Fibroblast of lung (primary cell): ENCODE results near the gene MYOZ1. TPM values are rescaled to one million over a fixed set of nuclear protein-coding genes. Genes with fewer than 3 reads are reported as not detected.

Experiments
- DNase-seq, 2 donors: peaks; one replicate each; pipeline versions ENCODE4 v3.0.0 to v3.0.0-alpha.2; 2010; ENCODE audit warnings: low read depth in 2 of 2
- H2AFZ ChIP-seq: 2 replicates; pipeline ENCODE4 v1.5.1; 2012; ENCODE audit warnings: low read length, control low read depth, inconsistent platforms
- H3K27ac ChIP-seq: 2 replicates; pipeline ENCODE4 v1.5.1; 2011; ENCODE audit warnings: low read length, control low read depth; ENCODE audit not compliant: insufficient read depth
- H3K27me3 ChIP-seq: 2 replicates; pipeline ENCODE4 v1.5.1; 2011; ENCODE audit warnings: mild to moderate bottlenecking, low read length; ENCODE audit not compliant: control insufficient read depth, insufficient read depth
- H3K36me3 ChIP-seq: 2 replicates; pipeline ENCODE4 v1.5.1; 2011; ENCODE audit warnings: low read length; ENCODE audit not compliant: control insufficient read depth, insufficient read depth
- H3K4me1 ChIP-seq: 2 replicates; pipeline ENCODE4 v1.5.1; 2011; ENCODE audit warnings: low read length; ENCODE audit not compliant: control insufficient read depth, insufficient read depth; ENCODE audit errors: extremely low read depth
- H3K4me2 ChIP-seq: 2 replicates; pipeline ENCODE4 v1.5.1; 2011; ENCODE audit warnings: low read length, control low read depth; ENCODE audit not compliant: insufficient read depth; ENCODE audit errors: extremely low read depth
- H3K4me3 ChIP-seq, 4 experiments: fragments of 200-600 bp in 1 of 4; sonication (generic) in 1 of 4; replicated peaks in 1 of 4; 2 replicates each; pipeline ENCODE4 v1.5.1; 2011 to 2016; ENCODE audit warnings: low read length in 4 of 4, low read depth in 3 of 4, mild to moderate bottlenecking in 3 of 4, control low read depth in 2 of 4, inconsistent platforms in 1 of 4, mixed read lengths in 1 of 4; ENCODE audit not compliant: insufficient read depth in 1 of 4; ENCODE audit errors: control extremely low read depth in 1 of 4
- H3K79me2 ChIP-seq: 2 replicates; pipeline ENCODE4 v1.5.1; 2012; ENCODE audit warnings: mild to moderate bottlenecking, low read length, inconsistent platforms; ENCODE audit not compliant: control insufficient read depth, insufficient read depth
- H3K9ac ChIP-seq: 2 replicates; pipeline ENCODE4 v1.5.1; 2011; ENCODE audit warnings: mild to moderate bottlenecking, low read length, control low read depth; ENCODE audit not compliant: insufficient read depth
- H3K9me3 ChIP-seq: 2 replicates; pipeline ENCODE4 v1.5.1; 2012; ENCODE audit warnings: low read depth, low read length; ENCODE audit not compliant: control insufficient read depth, insufficient read depth
- H4K20me1 ChIP-seq: 2 replicates; pipeline ENCODE4 v1.5.1; 2011; ENCODE audit warnings: low read length; ENCODE audit not compliant: control insufficient read depth, insufficient read depth; ENCODE audit errors: extremely low read depth
- CTCF ChIP-seq, 2 donors: IDR thresholded peaks in 1 of 2; conservative IDR thresholded peaks in 1 of 2; 1 replicate in 1 of 2; 2 replicates in 1 of 2; pipeline ENCODE4 v1.5.1; 2011 to 2012; ENCODE audit warnings: low read length in 2 of 2, control low read depth in 1 of 2, inconsistent platforms in 1 of 2, low read depth in 1 of 2, mild to moderate bottlenecking in 1 of 2
- EZH2 ChIP-seq: IDR thresholded peaks from 2 replicates; pipeline ENCODE4 v1.5.1; 2012; ENCODE audit warnings: low read length, control low read depth, mild to moderate bottlenecking; ENCODE audit errors: missing control alignments
- polyA plus RNA-seq, 2 donors: library from polyadenylated mRNA; depleted of rRNA in 1 of 2; stranded (reverse) in 1 of 2; unstranded in 1 of 2; fragments of >200 nt; gene quantifications; 2 replicates each; pipeline ENCODE4 v1.2.1, GENCODE V29; 2011 to 2012; ENCODE audit warnings: missing spikeins in 1 of 2
- total RNA-seq: library from RNA; depleted of rRNA; stranded (reverse); fragments of >200 nt; gene quantifications from 2 replicates; pipeline ENCODE4 v1.2.1, GENCODE V29; 2014

Gene MYOZ1
- total and polyA plus RNA-seq, 2 donors (not counting 1 experiment from before 2014, with no cell fraction given): 0.12 to 0.17 TPM

GRCh38 chr10:73653195-73653594 lies 11.9 kb upstream of the MYOZ1 start:
- H3K79me2 ChIP-seq: no peaks in the 10 kb centered on the region
- H3K27ac ChIP-seq: no peak overlapping the region
- no peak for TF ChIP-seq CTCF (conservative IDR thresholded peaks at IDR 0.05 in 1 of 2, IDR thresholded peaks at IDR 0.05 in 1 of 2; ENCODE audit: low read depth in 1 of 2, low read length in 2 of 2)
- no peak for TF ChIP-seq EZH2
- DNase-seq: no peak
- no peak overlapping the region for H3K4me3 ChIP-seq
- no peaks in the 10 kb centered on the region for H3K9me3 ChIP-seq
- H4K20me1 ChIP-seq: no peaks in the 10 kb centered on the region
- no peak overlapping the region for H2AFZ ChIP-seq
- no peak overlapping the region for H3K9ac ChIP-seq
- no peaks in the 10 kb centered on the region for H3K36me3 ChIP-seq
- no peaks in the 10 kb centered on the region for H3K27me3 ChIP-seq
- H3K4me2 ChIP-seq: no peak overlapping the region
- peaks cover 13% of the 10 kb centered on the region for H3K4me1 ChIP-seq

DNA sequence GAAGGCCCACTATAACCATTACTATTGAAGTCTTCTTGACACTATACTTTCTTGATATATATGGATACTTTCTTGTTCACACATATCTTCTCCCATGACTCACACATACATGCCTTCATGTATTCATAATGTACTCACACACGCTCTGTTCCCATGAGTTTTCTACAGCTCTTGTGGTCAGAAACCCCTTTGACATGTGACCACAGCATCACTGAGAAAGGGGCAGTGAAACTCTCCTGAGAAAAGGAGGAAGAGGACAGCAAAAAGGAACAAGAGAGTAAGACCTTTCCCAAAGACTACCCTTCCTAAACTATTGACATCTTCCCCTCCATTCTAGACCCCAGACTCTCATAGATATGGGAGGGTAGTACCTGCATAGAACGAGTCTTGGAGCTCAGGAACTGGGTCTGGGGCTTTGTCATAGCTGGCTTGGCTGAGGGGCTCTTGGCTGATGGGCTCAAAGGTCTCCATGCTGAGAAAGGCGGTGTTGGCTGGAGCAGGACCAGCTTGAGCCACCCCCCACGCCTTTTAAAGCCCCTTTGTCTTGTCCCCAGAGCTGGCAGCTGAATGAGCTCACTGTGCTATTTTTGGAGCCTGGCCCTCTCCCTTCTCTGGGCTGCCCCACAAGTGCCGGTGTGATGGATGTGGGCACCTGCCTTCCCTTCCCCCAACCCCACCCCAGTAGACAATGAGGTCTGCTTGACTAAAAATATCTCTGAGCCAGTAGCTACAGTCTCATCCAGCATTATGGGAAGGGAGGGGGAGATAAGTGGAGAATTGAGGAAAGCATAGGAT lies 9.5 kb upstream of the MYOZ1 start:
- H4K20me1 ChIP-seq: no peaks in the 10 kb centered on the region
- peak overlapping the region; percentile 63 for H3K27ac ChIP-seq
- TF ChIP-seq EZH2 (no peak), CTCF (conservative IDR thresholded peaks at IDR 0.05 in 1 of 2, IDR thresholded peaks at IDR 0.05 in 1 of 2; ENCODE audit: low read depth in 1 of 2, low read length in 2 of 2) (no peak)
- no peaks in the 10 kb centered on the region for H3K9me3 ChIP-seq
- DNase-seq: peak; percentile 69 to 86
- peaks cover 15% of the 10 kb centered on the region for H3K4me1 ChIP-seq
- H3K27me3 ChIP-seq: no peaks in the 10 kb centered on the region
- H3K9ac ChIP-seq: no peak overlapping the region
- H3K4me2 ChIP-seq: no peak overlapping the region
- H3K4me3 ChIP-seq: no peak overlapping the region
- no peaks in the 10 kb centered on the region for H3K79me2 ChIP-seq
- H2AFZ ChIP-seq: no peak overlapping the region
- H3K36me3 ChIP-seq: no peaks in the 10 kb centered on the region

DNA sequence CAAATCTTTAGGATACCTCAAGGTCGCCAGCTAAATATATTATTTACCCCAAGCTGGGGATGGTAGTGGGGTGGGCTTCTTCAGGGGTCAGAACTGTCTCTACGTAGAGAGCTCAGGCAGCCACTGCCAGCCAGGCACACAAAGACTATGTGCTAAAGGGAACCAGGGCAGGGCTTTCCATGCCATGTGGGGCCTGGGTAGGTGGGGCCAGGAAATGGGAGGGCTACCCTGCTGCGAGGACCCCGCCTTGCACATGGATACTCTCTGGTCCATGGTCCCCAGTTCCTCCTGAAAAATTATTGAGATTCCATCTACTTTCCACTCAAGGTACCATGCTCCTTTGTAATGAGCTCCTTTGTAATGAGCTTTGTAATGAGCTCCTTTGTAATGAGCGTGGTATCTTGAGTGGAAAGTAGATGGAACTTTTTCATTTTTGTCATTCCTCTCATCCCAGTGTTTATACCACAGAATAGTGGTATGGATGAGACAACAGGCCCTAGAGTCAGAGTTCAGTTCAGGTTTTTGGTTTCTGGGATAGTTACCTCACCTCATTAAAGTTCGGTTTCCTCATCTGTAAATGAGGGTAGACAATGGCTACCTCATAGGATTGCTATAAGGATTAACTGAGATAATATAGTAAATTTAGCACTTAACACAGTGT lies 8.7 kb upstream of the MYOZ1 start:
- DNase-seq: peak in 1 of 2 donors; percentile 71
- Histone ChIP-seq H3K27me3 (no peaks in the 10 kb centered on the region), H3K36me3 (no peaks in the 10 kb centered on the region), H3K4me2 (no peak overlapping the region), H3K9ac (no peak overlapping the region), H3K9me3 (no peaks in the 10 kb centered on the region), H3K4me1 (peaks cover 15% of the 10 kb centered on the region), H4K20me1 (no peaks in the 10 kb centered on the region), H3K79me2 (no peaks in the 10 kb centered on the region), H3K27ac (peak overlapping the region; percentile 7), H2AFZ (no peak overlapping the region), H3K4me3 (no peak overlapping the region)
- TF ChIP-seq EZH2 (no peak), CTCF (conservative IDR thresholded peaks at IDR 0.05 in 1 of 2, IDR thresholded peaks at IDR 0.05 in 1 of 2; ENCODE audit: low read depth in 1 of 2, low read length in 2 of 2) (no peak)
